GM18507 (cell line): Measurements from ENCODE around the gene CCDC12.
"Not testable (repeated sequence)": the region's sequence is repeated elsewhere in the genome, so short reads cannot be mapped to it uniquely, and the experiment has no call there.

Source experiments
- DNase-seq: peaks from one replicate; pipeline ENCODE4 v3.0.0; 2011; ENCODE audit warnings: low read depth; ENCODE audit not compliant: insufficient read length; ENCODE audit errors: extremely low spot score
- FAIRE-seq: peaks from 2 replicates; lab custom pipeline; 2011; peaks lifted over from hg19 to GRCh38; lab: Jason Lieb, UNC

CCDC12 gene

GRCh38 chr3:46985588-46985987 lies 9.0 kb upstream of the CCDC12 start:
- FAIRE-seq (no peak), DNase-seq (no peak)

GRCh38 chr3:46984591-46985459 lies 8.3 kb upstream of the CCDC12 start:
- DNase-seq = no peak
- no peak for FAIRE-seq

GRCh38 chr3:46982546-46982945 lies 6.0 kb upstream of the CCDC12 start:
- FAIRE-seq = no peak
- DNase-seq = no peak

- FAIRE-seq = no peak
Measured at GRCh38 chr3:46981932-46982471, 5.5 kb upstream of the CCDC12 start.

GRCh38 chr3:46979958-46980497 lies 3.5 kb upstream of the CCDC12 start:
- no peak for DNase-seq
- FAIRE-seq = no peak

More at GRCh38 chr3:46981932-46982471, 5.5 kb upstream of the CCDC12 start:
- DNase-seq = no peak

GRCh38 chr3:46978985-46979944 lies 2.7 kb upstream of the CCDC12 start, which contains the start of gene NBEAL2:
TSS of gene NBEAL2 (plus strand) at chr3:46979666. CDS start at chr3:46979862, 196 bp downstream.
- FAIRE-seq = peak; percentile 90
- DNase-seq = peak; percentile 87

GRCh38 chr3:46978381-46978780 lies 1.8 kb upstream of the CCDC12 start:
- DNase-seq (no peak), FAIRE-seq (no peak)

- DNase-seq (no peak), FAIRE-seq (no peak)
Measured at GRCh38 chr3:46977811-46978195, 1.3 kb upstream of the CCDC12 start.

- DNase-seq = no peak
- peak; percentile 75 for FAIRE-seq
Measured at GRCh38 chr3:46974421-46975171, 1.9 kb downstream of the CCDC12 start.

- FAIRE-seq (peak; percentile 75), DNase-seq (no peak)
Measured at GRCh38 chr3:46972396-46972795, 4.1 kb downstream of the CCDC12 start.

GRCh38 chr3:46971742-46972141 lies 4.8 kb downstream of the CCDC12 start:
- FAIRE-seq = peak; percentile 84
- DNase-seq = no peak

- DNase-seq (no peak), FAIRE-seq (no peak)
Measured at GRCh38 chr3:46971151-46971550, 5.4 kb downstream of the CCDC12 start.

GRCh38 chr3:46970391-46971091 lies 6.0 kb downstream of the CCDC12 start:
- no peak for DNase-seq

GRCh38 chr3:46968783-46969428 lies 7.6 kb downstream of the CCDC12 start:
- DNase-seq (no peak), FAIRE-seq (no peak)

More at GRCh38 chr3:46970391-46971091, 6.0 kb downstream of the CCDC12 start:
- no peak for FAIRE-seq

- no peak for DNase-seq
- FAIRE-seq = peak; percentile 71
Measured at GRCh38 chr3:46966811-46967210, 9.7 kb downstream of the CCDC12 start.

- FAIRE-seq (peak; percentile 78), DNase-seq (no peak)
Measured at GRCh38 chr3:46965151-46965550, 11.4 kb downstream of the CCDC12 start.

- FAIRE-seq, DNase-seq: not testable (repeated sequence)
Measured at GRCh38 chr3:46964038-46964590, 12.4 kb downstream of the CCDC12 start.

GRCh38 chr3:46962990-46963389 lies 13.6 kb downstream of the CCDC12 start:
- DNase-seq = no peak
- no peak for FAIRE-seq
